Activated naive CD8-positive, alpha-beta T cell treated with anti-CD3 and anti-CD28 coated beads, Interleukin-2, amount 50 U/mL, for 16 hours (primary cell): ENCODE measurements around the gene WDR45B.

ENCODE experiments used
- DNase-seq: peaks from one replicate; pipeline ENCODE4 v3.0.0-alpha.2; 2020; ENCODE audit warnings: low read depth, low spot score

WDR45B gene

DNA sequence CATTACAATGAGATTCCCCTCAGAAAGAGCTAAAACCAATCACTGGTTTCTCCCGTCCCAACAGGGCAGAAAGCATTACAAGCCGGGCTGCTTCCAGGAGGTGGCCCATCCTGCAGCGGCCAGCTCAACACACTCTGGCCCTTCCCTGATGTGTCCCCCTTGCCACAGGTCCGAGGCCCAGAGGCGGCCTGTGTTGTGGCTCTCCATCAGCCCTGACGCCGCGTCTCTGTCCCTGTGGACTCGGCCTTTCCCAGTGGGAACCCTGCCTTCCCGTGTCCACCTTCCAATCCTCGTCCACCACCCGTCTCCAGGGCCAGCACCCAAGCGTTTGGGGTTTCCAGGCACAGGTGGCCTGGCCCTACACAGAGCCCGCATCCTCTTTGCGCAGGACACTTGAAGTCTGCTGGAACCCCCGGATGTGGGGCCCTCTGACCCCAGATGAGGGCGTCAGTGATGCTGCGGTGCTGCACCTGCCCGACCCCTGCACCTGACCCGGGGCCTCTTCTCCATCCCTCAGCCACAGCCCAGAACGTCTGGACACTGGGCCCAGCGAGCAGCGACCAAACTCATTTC lies 29.2 kb upstream of the WDR45B start:
- DNase-seq: no peak

DNA sequence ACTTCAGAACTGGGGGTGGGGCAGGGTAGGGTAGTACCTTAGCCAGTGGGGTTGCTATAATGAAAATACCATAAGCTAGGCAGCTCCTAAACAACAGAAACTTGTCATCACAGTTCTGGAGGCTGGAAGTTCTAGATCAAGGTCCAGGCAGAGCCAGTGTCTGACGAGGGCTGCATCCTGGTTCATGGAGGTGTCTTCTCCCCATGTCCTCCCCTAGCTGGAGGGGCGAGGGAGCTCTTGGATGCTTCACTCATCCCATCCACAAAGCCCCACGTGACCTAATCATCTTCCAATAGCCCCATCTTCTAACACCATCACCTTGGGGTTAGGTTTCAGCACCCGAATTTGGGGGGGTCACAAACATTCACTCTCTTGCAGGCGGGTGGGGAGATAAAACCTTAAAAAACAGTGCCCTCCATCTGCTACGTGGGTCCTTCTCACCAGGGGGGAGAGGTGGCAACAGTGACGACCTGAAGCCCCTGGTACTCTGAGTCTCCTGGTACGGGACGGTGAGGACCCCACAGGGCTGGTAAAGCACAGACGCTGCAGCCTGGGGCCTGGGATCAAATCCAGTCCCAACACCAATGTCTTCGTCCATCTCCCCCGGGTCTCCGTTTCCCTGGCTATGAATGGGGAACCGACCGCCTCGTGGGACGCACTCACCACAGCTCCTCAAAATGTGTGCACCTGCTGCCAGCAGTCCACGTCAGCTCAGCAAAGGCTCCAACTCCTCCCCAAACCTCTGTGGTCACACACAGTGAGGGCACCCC lies 27.4 kb upstream of the WDR45B start:
- DNase-seq: no peak

DNA sequence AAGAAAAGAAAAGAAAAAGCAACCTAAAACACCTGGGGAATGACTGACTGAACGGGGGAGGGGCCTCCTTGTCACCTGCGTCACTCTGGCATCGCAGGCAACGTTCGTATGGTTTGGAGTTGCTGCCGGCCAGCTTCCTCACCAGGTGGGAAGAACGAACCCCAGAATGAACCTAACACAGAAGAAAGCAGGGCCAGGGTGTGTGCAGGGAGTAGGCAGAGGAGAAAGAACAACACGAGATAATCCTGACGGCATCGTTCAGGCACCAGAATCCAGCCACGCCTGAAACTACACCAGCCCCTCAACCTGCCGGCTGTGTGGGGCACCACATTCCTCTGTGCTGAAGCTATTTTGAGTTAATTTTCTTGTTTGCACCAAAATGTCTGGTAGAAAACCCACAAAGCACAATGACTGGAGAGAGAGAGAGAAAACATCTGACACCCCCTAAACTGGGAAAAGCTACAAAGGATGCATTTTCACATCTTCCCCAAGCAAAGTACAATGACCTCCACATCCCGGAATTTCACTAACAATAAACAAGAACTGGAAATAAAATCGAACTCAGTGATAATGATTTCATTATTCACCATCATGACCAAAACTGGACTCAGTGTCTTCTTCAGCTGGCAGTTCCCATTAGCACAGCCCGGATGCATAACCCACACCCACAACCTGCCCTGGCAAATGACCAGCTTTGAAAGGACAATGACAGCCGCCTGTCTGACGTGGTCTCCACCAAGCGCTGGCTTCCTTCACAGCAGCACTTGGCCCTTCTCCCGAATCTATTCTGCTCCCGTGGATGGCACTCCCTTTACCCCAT lies 26.6 kb upstream of the WDR45B start:
- no peak for DNase-seq

DNA sequence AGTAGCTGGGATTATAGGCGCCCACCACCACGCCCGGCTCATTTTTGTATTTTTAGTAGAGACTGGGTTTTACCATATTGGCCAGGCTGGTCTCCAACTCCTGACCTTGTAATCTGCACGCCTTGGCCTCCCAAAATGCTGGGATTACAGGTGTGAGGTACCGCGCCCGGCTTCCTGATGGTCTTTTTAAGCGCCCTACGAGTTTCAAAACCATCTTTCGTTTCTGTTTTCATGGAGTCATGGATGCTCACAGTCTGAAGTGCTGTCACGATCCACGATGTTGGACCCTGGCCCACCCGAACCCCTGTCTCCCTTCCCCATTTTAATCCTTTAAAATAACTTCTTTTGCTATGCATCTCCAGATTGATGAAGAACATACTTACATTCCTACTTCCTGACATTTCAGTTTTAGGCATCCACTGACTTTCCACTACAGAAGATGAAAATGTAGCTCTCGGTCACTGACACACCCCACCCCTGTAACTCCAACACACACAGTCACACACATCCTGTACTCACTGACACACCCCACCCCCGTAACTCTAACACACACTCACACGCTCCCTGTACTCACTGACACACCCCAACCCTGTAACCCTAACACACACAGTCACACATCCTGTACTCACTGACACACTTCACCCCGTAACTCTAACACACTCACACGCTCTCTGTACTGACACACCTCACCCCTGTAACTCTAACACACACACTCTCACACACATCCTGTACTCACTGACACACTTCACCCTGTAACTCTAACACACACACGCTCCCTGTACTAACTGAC lies 22.6 kb upstream of the WDR45B start:
- DNase-seq: no peak

DNA sequence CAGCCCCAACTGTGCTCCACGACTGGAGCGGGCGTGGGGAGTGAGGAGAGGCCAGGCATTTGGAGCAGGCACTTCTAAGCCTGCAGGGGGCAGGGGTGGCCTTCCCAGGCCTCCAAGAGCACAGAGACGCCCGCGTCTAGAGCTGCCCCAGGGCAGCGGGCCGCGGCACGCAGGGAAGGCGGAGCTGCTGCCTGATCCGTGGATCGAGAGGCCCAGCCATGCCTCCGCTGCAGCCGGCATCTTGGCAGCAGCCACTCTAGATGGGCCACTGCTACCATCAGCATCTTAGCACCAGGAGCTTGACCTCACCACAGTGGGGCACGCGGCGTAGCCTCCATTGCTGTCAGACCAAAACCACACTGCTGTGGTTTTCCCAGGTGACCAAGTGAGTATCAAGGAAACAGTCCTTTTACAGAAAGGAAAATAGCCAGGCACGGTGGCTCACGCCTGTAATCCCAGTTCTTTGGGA lies 20.4 kb upstream of the WDR45B start:
- DNase-seq: no peak

DNA sequence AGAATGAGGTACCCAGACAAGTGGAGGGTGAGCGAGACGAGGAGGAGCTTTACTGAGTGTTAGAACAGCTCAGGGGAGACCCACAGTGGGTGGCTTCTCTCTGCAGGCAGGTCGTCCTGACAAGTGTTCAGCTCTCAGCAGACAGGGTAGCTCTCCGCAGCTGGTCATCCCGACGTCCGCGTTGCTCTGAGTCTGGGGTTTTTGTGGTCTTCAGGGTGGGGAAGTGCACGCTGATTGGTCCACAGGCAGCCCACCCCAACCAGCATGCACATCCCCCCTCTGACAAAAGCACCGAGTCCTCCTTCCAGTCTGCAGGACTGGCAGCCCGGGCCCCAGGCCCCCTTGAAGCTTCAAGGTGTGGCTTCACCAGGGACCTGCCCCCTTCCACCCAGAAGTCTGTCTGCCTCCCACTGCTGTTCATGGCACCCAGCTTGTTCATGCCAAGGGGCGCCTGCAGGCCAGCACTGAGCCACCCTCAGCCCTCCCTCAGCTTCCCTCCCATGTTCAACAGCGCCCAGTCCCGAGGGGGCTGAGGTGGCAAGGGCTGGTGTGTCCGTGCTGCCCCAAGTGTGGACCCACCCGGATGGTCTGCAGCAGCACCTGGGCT lies 19.9 kb upstream of the WDR45B start:
- DNase-seq: no peak

DNA sequence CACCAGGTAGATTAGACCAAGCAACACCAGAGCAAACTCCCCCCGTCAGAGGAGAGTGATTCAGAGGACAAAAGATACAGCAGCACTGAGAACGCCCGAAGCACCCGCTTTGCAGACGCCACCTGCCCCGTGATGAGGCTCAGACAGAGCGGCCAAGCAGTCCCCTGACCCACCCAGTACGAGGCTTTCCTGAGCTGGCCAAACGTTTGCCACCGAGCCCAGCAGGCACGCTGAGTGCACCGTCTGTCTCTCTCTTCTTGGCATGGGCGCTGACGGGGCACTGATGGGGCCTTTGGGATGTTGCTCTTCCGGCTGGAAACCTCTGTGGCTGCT lies 19.4 kb upstream of the WDR45B start:
- DNase-seq: no peak

DNA sequence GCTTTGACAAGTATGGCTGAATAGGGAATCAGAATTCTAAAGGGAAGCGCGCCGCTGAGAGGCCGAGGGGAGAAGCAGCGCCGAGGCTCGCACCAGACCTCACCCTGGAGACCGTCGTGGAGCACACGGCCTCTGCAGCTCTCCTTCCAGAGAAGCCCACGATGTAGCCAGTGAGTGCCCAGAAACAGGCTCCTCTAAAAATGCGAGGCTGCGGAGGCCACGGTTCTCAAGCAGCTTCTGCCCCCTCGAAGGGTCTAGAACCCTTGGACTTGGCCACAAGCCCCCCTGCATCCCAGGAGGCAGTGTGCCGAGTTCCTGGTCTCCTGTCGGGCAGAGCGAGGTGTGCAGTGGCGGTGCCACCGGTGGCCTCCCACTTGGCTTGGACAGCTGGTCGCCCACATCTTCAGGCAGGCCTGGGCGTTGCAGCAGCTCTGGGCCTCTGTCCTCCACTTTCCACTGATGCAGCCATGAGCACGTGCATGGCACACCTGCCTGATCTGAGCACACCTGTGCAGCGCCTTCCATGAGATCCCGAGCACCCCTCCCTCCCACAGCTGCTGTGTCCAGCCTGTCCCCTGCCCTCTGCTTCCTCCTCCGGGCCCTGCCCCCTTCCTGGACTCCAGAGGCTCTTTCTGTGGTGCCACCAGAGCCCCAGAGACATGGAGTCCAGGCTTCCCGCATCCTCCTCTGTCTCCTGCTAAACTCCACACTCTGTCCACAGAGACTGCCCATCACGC lies 18.9 kb upstream of the WDR45B start:
- DNase-seq: no peak

DNA sequence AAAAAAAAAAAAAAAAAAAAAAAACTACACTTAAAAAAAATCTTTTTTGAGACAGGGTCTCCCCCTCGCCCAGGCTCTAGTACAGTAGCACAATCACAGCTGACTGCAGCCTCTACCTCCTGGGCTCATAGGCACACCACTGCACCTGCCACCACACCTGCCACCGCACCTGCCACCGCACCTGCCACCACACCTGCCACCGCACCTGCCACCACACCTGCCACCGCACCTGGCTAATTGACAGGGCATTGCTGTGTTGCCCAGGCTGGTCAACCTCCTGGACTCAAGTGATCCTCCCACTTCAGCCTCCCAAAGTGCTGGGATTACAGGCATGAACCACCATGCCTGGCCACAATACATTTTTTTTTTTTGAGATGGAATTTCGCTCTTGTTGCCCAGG lies 17.6 kb upstream of the WDR45B start:
- DNase-seq: no peak

DNA sequence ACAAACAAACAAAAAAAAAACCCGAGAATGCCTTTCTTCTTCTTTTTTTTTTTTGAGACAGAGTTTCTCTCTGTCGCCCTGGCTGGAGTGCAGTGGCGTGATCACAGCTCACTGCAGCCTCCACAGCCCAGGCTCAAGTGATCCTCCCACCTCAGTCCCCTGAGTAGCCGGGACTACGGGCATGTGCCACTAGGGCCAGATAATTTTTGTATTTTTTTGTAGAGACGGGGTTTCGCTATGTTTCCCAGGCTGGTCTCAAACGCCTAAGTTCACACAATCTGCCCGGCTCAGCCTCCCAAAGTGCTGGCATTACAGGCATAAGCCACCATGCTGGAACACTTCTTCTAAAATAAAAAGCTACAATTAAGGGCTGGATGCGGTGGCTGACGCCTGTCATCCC lies 17.0 kb upstream of the WDR45B start:
- DNase-seq: no peak

DNA sequence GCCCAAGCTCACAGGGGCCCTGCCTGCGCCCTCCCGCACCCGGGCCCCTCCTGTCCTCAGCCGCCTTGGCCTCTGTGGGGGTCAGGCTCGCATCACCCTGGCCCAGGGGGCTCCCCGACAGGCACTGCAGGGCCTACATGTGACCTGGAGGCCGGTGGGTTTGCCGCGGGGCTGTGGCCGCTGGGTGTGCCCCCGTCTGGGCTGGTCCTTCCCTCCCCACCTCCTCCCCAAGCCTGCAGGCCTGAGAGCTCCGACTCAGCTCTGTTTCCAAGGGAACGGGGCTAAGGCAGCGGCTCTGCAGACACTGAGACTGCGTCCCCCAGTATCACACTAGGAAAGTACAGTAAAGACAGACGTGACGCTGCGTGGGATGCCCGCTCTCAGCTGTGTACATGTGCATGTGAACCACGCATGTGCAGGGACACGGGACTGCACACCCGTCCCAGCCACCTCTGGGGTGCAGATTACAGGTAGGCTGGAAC lies 16.5 kb upstream of the WDR45B start:
- DNase-seq: no peak

DNA sequence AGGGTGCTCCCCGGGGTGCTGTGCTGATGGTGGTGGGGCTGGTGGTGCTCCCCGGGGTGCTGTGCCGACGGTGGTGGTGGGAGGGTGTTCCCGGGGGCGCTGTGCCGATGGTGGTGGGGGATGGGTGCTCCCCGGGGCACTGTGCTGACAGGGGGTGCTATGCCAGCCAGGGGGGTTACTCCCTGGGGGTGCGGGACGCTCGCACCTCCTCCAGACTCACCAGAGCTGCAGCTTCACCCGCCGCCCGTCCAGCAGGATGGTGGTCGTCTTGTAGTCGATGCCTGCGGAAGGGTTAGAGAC lies 16.0 kb upstream of the WDR45B start:
- no peak for DNase-seq

DNA sequence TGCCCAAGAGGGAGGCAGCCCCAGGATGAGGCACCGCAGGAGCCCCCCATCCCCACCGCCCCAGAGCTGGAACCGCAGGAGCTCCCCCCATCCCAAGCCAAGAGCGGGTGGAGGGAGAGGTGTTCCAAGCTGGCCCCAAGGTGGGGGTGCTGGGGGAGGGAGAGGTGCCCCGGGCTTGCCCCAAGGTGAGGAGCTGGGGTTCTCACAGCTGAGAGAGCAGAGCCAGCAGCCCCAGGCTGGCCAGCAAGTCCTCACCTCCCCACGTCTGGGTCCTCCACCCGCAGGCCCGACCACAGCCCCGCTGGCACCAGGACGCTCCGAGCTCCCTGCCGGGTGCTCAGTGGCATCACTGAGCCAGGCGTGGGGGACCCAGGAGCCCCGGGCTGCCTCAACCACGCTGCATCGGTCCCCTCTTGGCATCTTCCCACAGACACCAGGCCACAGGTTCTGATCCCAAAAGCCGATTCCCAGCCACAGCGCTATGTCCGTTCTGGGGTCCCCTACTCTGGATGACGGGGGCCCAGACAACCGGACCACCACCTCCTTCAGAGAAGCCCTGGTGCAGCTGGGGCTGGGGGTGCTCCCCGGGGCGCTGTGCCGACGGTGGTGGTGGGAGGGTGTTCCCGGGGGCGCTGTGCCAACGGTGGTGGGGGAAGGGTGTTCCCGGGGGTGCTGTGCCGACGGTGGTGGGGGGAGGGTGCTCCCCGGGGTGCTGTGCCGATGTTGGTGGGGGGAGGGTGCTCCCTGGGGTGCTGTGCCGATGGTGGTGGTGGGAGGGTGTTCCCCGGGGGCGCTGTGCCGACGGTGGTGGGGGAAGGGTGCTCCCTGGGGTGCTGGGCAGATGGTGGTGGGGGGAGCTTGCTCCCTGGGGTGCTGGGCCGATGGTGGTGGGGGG lies 15.4 kb upstream of the WDR45B start:
- no peak for DNase-seq

DNA sequence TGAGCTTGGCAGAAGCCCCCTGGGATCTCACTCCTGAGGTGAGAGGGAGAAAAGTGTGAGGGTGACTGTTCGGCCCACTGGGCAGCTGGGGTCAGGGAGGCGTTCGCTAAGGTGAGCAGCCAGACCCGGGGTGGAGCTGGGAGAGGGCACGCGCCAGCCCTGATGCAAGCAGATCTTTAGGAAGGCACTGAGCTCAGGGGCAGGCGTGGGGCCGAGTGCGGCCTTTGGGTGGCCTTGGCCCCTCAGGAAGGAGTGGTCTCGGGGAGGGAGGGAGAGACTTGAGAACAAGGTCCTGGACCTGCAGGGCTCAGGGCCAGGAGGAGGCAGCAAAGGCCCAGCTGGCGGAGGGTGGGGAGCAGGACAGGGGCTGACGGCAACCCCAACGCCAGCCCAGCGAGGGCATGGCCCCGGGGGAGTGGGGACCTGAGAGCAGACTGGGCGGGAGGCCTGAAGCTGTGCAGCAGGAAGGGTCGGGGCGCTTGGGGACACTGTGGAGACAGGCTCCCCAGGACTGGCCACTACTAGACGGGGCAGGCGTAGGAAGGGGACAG lies 14.5 kb upstream of the WDR45B start:
- DNase-seq: no peak

DNA sequence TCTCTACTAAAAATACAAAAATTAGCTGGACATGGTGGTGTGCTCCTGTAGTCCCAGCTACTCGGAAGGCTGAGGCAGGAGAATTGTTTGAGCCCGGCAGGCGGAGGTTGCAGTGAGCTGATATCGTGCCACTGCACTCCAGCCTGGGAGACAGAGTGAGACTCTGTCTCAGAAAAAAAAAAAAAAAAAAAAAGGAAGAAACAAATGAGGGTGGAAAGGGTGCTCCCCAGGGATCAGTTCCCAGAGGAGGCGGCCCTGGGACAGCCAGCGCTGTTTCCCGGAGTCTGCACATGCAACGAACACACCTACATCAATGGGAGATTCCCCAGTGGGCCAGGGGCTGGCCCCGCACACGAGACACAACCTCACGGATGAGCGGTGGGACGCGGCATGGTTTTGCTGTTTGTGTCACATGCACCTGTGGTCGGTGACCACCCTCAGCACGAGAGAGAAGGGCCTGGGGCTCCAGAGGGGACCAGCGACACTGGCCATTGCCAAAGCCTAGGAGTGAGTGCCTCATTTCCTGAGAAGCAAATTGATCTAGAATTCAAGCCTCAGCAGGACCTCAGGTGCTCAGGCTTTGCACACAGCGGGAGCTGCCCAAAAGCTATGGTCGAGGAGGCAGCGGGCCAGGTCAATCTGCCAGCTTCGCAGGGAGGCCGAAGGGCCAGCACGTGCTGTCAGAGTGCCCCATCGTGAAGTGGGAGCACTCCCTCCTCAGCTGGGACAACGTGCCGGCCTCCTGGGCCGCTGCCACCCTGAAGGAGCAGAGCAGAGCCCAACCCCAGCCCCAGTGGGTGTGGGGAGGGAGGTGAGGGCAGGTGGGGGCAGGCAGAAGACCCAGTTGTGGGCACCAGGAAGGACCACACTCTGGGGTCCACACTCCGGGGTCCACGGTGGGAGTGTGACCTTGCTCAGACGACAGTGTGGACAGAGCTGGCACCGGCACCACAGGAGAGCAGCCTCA lies 13.8 kb upstream of the WDR45B start:
- no peak for DNase-seq

DNA sequence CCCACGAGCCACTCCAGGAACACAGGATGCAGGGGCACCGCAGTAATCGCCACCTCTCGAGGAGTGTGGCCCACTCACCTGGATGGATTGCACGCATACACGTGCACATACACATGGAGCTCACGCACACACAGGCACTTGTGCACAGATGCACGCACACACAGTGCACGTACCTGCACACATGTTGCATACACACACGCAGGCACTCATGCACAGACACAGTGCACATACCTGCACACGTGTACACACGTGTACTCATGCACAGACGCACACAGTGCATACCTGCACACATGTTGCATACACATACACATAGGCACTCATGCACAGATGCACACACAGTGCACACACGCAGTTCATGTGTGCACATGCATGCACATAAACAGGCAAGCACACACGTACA lies 11.6 kb upstream of the WDR45B start:
- DNase-seq: no peak

DNA sequence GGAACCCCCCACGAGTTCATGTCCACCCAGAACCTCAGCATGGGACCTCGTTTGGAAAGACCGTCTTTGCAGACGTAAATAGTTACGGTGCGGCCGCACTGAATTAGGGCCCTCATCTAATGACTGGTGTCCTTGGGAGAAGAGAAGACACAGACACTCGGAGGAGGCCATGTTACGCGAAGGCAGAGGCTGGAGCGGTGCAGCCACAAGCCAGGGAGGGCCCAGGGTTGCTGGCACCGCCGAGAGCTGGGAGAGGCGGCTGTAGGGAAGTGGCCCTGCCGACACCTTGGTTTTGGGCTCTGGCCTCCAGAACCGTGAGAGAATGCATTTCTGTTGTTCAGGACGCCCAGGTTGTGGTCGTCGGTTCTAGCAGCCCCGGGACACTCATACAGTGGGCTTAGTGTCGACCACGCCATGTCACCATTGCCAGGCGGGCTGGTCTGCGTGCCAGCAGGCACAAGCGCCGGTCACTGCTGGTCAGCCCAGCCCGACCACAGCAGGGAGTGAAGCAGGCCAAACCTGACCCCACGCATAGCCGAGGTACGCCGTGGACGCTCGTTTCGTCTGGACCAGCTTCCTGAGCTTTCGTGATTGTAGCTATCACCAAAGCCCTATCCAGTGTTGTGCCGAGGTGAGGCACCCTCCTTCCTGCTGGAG lies 10.7 kb upstream of the WDR45B start:
- DNase-seq: no peak

DNA sequence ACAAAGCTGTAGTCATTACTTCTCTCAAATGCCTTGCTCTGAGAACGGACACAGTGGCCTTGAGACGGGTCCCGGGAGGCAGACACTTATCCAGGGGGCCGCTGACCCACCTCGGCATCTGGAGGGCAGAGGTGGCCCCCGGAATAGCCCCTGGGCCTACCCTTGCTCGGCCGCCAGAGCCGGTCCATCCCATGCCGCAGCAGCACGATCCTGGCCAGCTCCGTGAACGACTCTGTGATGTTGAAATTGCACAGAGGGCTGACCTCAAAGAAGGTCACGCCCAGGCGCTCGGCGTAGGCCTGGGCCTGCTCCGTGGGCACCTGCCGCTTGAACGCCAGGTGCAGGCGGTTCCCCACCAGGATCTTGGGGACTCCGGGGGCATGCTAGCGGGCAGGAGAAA lies 10.1 kb upstream of the WDR45B start:
- no peak for DNase-seq
